ENCODE data around the gene RAPGEF3. TPM values are rescaled to one million over a fixed set of nuclear protein-coding genes. Genes with fewer than 3 reads are reported as not detected.

Gene RAPGEF3
- total and polyA plus RNA-seq, 2 of the 13 experiments (the other 11 are each of a cell fraction or from before 2014, with no cell fraction given): 0.07 TPM

DNA sequence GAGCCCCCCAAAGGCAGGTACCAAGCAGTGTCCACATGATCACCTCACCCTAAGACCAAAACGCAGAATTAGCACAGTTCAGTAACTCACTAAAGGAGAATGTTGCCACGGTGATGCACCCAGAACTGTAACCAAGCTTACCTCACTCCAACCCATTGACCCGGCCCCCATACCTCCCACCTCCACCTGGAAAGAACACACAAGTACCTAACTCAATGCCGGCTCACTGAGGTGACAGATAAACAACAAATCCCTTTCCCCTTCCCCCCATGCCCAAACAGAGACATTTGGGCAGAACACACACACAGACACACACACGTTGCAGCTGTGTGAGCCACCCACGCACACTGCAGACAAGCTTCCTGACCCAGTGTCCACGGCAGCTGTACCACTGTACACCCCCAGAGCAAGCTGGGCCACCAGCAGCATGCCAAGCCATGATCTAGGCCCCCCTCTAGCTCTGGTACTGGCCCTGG is 1.3 kb downstream of the RAPGEF3 start:
- H3K4me3 ChIP-seq (replicated peaks in 1 of 3; ENCODE audit: insufficient read depth in 1 of 3, low read depth in 2 of 3, low read length in 3 of 3): no peak overlapping the region
- FAIRE-seq (no peak), ATAC-seq (no peak), DNase-seq (ENCODE audit: low spot score) (no peak)
- H3K4me2 ChIP-seq (ENCODE audit: low read depth, low read length): no peak overlapping the region
- no peak overlapping the region for H3K9ac ChIP-seq (ENCODE audit: insufficient read depth, low read depth, low read length)
- CTCF ChIA-PET (ENCODE audit: low intra/inter-chr PET ratio, low total read pairs): no interaction called here
- H3K4me1 ChIP-seq (ENCODE audit: insufficient read depth, low read length): peaks cover 25% of the 10 kb centered on the region
- H3K36me3 ChIP-seq (replicated peaks in 1 of 2; ENCODE audit: control insufficient read depth in 1 of 2, insufficient read depth in 2 of 2, low read length in 2 of 2): no peaks in the 10 kb centered on the region
- no peak overlapping the region for H2AFZ ChIP-seq (ENCODE audit: low read length)
- H3K79me2 ChIP-seq (ENCODE audit: insufficient read depth, low read length): no peaks in the 10 kb centered on the region
- no peak overlapping the region for H3K27ac ChIP-seq (ENCODE audit: extremely low read length, insufficient read depth, low read length)
- intact Hi-C loops (cut with micrococcal nuclease; ENCODE audit: unreplicated experiment) (no loop called here), in situ Hi-C loops (cut with HindIII; ENCODE audit: extremely low pct_ligation_motif_present, low pct_unique_long_range_greater_than_20kb) (no loop called here)
- TF ChIP-seq ZNF3 (CRISPR knock-in tag; IDR thresholded peaks at IDR 0.05) (no peak), ZNF292 (CRISPR knock-in tag; IDR thresholded peaks at IDR 0.05; ENCODE audit: borderline replicate concordance, low read depth) (no peak), KDM3A (CRISPR knock-in tag; IDR thresholded peaks at IDR 0.05; ENCODE audit: low read depth) (no peak)
- POLR2A ChIA-PET: interaction anchor here (2.4 kb wide), 1 partner anchor 15 kb away, joined by 6 read pairs; the partner anchor contains the start of gene SLC48A1
- no TSS peak for BruUV-seq (replicated peaks)
- no peaks in the 10 kb centered on the region for H3K9me3 ChIP-seq (ENCODE audit: low read length)
- H3K27me3 ChIP-seq (ENCODE audit: control insufficient read depth in 1 of 2, insufficient read depth in 2 of 2, low read length in 2 of 2): peaks cover 4 to 49% of the 10 kb centered on the region in 2 experiments; a peak in 4 of 5 replicates
- H4K20me1 ChIP-seq (ENCODE audit: insufficient read depth, low read length): no peaks in the 10 kb centered on the region
- 0% methylated on average over 5 of the region's 7 CpGs for WGBS (ENCODE audit: low lambda C conversion rate)

DNA sequence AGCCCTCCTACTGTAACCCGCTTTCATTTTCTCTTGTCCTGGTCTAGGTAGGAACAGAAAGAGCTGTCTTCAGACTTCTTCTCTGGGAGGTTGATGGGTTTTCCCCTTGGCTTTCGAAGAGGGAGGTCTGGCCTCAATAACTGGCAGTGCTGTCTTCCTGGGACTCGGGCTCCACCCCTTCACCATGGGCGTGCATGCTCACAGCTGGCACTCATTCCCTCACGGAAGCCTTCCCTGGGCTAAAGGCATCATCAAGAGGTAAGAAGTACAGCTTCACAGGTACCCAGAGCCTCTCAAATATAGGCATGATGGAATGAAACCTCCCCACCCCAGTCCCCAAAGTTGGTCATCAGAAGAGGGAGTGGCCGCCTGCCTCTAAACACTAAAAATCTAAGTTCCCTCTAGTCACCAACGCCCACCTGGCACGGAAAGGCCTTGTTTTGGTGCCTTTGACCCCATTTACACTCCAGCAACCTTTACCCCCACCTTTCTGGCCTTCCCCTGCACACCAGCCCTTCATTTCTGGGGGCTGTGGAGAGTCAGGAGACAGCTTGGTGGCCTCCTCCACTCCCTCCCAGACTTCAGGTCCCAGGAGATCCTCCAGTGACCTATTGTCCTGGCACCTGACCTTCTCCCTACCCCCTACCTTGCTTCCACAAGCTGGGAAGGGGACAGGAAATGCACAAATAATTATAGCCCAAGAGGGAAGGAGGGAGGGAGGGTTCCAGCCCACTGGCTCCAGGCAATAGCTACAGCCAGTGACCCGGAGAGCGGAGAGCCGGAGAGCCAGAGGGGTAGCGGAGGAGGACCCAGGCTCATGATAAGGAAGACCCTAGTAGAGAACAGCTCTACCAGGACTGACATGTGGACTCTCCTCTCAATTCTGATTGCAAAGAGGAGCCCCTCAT is 2.8 kb downstream of the RAPGEF3 start:
- H3K27ac ChIP-seq (ENCODE audit: extremely low read length, insufficient read depth, low read length): no peak overlapping the region
- no peaks in the 10 kb centered on the region for H4K20me1 ChIP-seq (ENCODE audit: insufficient read depth, low read length)
- no peak overlapping the region for H2AFZ ChIP-seq (ENCODE audit: low read length)
- intact Hi-C loops (cut with micrococcal nuclease; ENCODE audit: unreplicated experiment) (no loop called here), in situ Hi-C loops (cut with HindIII; ENCODE audit: extremely low pct_ligation_motif_present, low pct_unique_long_range_greater_than_20kb) (no loop called here)
- H3K4me1 ChIP-seq (ENCODE audit: insufficient read depth, low read length): peaks cover 25% of the 10 kb centered on the region
- H3K36me3 ChIP-seq (replicated peaks in 1 of 2; ENCODE audit: control insufficient read depth in 1 of 2, insufficient read depth in 2 of 2, low read length in 2 of 2): no peaks in the 10 kb centered on the region
- ATAC-seq (no peak), DNase-seq (ENCODE audit: low spot score) (no peak), FAIRE-seq (no peak)
- 35% methylated on average over 12 of the region's 12 CpGs for WGBS (ENCODE audit: low lambda C conversion rate)
- H3K4me3 ChIP-seq (replicated peaks in 1 of 3; ENCODE audit: insufficient read depth in 1 of 3, low read depth in 2 of 3, low read length in 3 of 3): no peak overlapping the region
- CTCF ChIA-PET (ENCODE audit: low intra/inter-chr PET ratio, low total read pairs): no interaction called here
- H3K9me3 ChIP-seq (ENCODE audit: low read length): no peaks in the 10 kb centered on the region
- POLR2A ChIA-PET: no interaction called here
- peaks cover 1 to 42% of the 10 kb centered on the region in 2 experiments; a peak in 3 of 5 replicates for H3K27me3 ChIP-seq (ENCODE audit: control insufficient read depth in 1 of 2, insufficient read depth in 2 of 2, low read length in 2 of 2)
- H3K79me2 ChIP-seq (ENCODE audit: insufficient read depth, low read length): no peaks in the 10 kb centered on the region
- H3K9ac ChIP-seq (ENCODE audit: insufficient read depth, low read depth, low read length): no peak overlapping the region
- no TSS peak for BruUV-seq (replicated peaks)
- H3K4me2 ChIP-seq (ENCODE audit: low read depth, low read length): no peak overlapping the region
- TF ChIP-seq KLF15 (CRISPR knock-in tag; IDR thresholded peaks at IDR 0.05; ENCODE audit: borderline replicate concordance) (no peak), HES4 (CRISPR knock-in tag; IDR thresholded peaks at IDR 0.05; ENCODE audit: borderline replicate concordance) (no peak), ZNF180 (CRISPR knock-in tag; IDR thresholded peaks at IDR 0.05; ENCODE audit: borderline replicate concordance, low read depth) (no peak), ZNF777 (CRISPR knock-in tag; IDR thresholded peaks at IDR 0.05) (no peak), ISL2 (CRISPR knock-in tag; IDR thresholded peaks at IDR 0.05) (no peak), ZNF503 (CRISPR knock-in tag; IDR thresholded peaks at IDR 0.05) (no peak), MAF1 (CRISPR knock-in tag; IDR thresholded peaks at IDR 0.05; ENCODE audit: borderline replicate concordance) (no peak)
- TF ChIP-seq, protein P1, sequence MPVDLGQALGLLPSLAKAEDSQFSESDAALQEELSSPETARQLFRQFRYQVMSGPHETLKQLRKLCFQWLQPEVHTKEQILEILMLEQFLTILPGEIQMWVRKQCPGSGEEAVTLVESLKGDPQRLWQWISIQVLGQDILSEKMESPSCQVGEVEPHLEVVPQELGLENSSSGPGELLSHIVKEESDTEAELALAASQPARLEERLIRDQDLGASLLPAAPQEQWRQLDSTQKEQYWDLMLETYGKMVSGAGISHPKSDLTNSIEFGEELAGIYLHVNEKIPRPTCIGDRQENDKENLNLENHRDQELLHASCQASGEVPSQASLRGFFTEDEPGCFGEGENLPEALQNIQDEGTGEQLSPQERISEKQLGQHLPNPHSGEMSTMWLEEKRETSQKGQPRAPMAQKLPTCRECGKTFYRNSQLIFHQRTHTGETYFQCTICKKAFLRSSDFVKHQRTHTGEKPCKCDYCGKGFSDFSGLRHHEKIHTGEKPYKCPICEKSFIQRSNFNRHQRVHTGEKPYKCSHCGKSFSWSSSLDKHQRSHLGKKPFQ (CRISPR knock-in tag; IDR thresholded peaks at IDR 0.05; ENCODE audit: insufficient replicate concordance): no peak
- TF ChIP-seq, protein P2, sequence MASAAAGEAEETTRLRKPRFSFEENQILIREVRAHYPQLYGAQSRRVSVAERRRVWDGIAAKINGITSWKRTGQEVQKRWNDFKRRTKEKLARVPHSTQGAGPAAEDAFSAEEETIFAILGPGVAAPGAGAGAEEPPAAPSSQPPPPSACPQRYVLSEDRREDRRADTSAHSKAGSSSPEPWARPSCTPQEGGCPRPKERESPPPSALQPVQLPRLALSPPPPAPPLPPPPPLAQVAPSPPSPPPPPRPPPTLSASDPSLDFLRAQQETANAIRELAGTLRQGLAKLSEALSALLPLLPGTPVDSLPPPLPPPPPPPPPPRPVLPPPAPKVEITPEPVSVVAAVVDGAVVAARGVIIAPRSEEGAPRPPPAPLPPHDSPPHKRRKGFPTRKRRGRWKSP (CRISPR knock-in tag; IDR thresholded peaks at IDR 0.05): no peak
